HUES48 (cell line): Measurements from ENCODE around the gene KRTAP5-9.
"Not testable (repeated sequence)": the region's sequence is repeated elsewhere in the genome, so short reads cannot be mapped to it uniquely, and the experiment has no call there.

Source experiments
- H3K27ac ChIP-seq: one replicate; pipeline ENCODE4 v1.7.0; 2013; ENCODE audit warnings: low read depth, low read length, inconsistent platforms
- H3K27me3 ChIP-seq: 2 replicates; pipeline ENCODE4 v1.6.1; 2013; ENCODE audit warnings: mild to moderate bottlenecking, low read length; ENCODE audit not compliant: control insufficient read depth, insufficient read depth
- H3K36me3 ChIP-seq: 2 replicates; pipeline ENCODE4 v1.6.1; 2013; ENCODE audit warnings: low read length; ENCODE audit not compliant: control insufficient read depth, insufficient read depth
- H3K4me1 ChIP-seq: 2 replicates; pipeline ENCODE4 v1.6.1; 2013; ENCODE audit warnings: mild to moderate bottlenecking, low read length; ENCODE audit not compliant: control insufficient read depth, insufficient read depth
- H3K4me3 ChIP-seq: 2 replicates; pipeline ENCODE4 v1.5.1; 2013; ENCODE audit warnings: mild to moderate bottlenecking, low read depth, low read length
- H3K9ac ChIP-seq: 2 replicates; pipeline ENCODE4 v1.6.1; 2013; ENCODE audit warnings: mild to moderate bottlenecking, low read depth, low read length, moderate library complexity
- H3K9me3 ChIP-seq: 2 replicates; pipeline ENCODE4 v1.6.1; 2013; ENCODE audit warnings: low read length; ENCODE audit not compliant: control insufficient read depth, insufficient read depth

KRTAP5-9 gene

DNA sequence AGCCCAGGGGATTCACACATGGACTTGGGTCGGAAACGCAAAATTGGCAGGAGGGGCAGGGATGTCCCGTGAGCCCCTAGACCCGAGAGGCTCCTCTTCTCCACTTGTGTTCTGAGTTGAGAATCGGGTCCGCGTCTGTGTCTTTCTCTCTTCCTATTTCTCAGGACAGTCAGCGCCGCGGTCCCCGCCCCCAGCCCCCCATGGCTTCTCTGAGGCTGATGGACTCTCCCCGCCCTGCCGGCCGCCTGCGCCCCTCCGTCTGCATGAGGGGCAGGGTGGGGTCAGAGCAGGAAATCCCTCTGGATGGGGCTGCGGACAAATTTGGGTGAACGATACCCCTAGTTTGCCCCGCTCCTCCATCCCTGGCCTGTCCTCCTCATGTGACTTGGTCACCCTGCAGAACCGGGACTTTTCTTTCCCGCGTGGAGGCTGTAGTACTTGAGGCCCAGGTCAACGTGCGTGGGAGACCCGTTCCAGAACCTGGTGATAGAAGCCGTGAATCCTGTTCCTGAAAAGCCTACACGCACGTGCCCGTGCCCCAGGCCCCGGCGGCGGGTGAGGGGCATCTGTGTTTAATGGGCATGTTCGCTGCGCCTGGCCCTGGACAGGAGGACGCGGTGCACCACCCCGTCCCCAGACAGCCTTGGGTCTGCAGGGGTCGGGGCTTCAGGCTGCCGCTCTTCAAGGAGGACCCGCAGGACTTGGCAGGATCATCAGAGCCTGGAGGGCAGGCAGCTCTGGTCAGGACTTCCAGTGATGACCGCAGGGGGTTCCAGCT, 28.7 kb downstream of the KRTAP5-9 start:
- H3K9ac ChIP-seq, H3K36me3 ChIP-seq, H3K27me3 ChIP-seq, H3K27ac ChIP-seq, H3K9me3 ChIP-seq, H3K4me1 ChIP-seq, H3K4me3 ChIP-seq: not testable (repeated sequence)

DNA sequence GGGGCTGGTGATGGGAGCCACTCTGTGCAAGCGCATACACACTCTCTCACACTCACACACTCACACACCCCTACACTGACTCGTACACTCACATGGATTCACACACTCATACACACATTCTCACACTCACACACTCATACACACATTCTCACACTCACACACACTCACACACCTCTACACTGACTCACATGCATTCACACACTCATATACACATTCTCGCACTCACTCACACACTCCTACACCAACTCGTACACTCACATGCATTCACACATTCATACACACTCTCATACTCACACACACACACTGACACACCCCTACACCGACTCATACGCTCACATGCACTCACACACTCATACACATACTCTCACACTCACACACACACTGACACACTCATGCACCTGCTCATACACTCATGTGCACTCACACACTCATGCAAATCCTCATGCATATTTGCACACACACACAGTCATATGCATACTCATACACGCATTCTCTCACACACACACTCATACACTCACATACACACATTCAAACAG, 29.3 kb downstream of the KRTAP5-9 start:
- Histone ChIP-seq H3K27me3 (no peaks in the 10 kb centered on the region), H3K4me3 (no peak overlapping the region), H3K9me3 (no peaks in the 10 kb centered on the region), H3K9ac (no peak overlapping the region), H3K27ac (no peak overlapping the region), H3K36me3 (no peaks in the 10 kb centered on the region), H3K4me1 (no peaks in the 10 kb centered on the region)

DNA sequence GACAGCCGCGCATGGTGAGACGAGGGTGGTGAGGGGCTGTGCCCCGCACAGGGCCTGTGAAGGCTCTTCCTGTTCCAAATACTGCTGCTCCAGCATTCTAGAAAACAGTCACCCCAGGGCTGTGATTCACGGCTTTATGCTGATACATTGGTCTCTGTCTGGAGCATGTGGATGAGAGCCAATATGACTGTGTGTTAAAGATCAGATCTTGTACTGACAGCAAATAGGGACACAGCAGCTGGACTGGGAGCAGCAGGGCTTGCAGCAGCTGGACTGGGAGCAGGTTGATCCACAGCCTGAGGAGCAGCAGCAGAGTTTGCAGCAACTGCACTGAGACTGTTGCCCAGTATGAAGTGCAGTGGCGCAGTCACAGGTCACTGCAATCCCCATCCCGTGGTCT, 31.3 kb downstream of the KRTAP5-9 start:
- H3K27ac ChIP-seq, result not testable (repeated sequence)

DNA sequence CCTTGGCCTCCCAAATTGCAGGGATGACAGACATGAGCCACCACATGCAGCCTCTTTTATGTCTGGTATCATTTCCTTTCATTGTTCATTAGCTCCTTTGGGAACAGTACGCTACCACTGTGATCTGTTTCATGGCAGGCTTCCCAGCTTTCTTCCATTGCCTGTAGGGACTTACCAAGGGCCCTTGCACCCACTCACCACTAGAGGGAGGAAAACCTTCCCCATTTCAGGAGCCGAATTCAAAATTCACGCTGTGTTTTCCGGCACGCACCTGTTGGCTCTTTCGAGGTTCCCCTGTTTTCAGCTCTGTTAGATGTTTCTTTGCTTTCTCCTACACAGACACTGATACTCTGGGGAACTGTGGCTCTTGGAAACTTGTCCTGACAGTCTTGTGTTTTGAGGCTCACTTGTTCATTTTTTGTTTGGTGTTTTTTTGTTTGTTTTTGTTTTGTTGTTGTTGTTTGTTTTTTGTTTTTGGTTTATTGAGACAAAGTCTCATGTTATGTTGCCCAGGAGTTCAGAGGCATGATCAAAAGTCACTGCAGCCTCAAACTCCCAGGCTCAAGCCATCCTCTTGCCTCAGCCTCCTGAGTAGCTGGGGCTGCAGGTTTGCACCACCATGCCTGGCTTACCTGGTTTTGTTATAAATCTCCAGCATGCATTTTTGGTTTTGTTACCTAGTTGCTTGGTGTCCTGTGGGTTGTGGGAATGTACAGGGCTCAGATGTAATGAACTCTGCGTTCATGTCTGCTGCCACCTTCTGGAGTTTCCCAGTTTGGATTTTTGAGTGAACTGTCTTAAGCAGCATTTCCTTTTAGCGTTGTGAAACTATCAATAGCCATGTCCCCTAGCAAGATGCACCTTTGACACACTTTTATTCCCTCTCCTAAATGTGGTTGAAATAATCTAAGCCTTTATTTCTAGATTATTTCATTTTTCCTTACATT, 32.1 kb downstream of the KRTAP5-9 start:
- Histone ChIP-seq H3K9ac (no peak overlapping the region), H3K4me3 (no peak overlapping the region), H3K27ac (no peak overlapping the region), H3K36me3 (no peaks in the 10 kb centered on the region), H3K9me3 (no peaks in the 10 kb centered on the region), H3K4me1 (no peaks in the 10 kb centered on the region), H3K27me3 (no peaks in the 10 kb centered on the region)

More for the DNA sequence above, 31.3 kb downstream of the KRTAP5-9 start:
- H3K4me1 ChIP-seq, H3K27me3 ChIP-seq, H3K4me3 ChIP-seq, H3K9me3 ChIP-seq, H3K36me3 ChIP-seq, H3K9ac ChIP-seq: not testable (repeated sequence)

DNA sequence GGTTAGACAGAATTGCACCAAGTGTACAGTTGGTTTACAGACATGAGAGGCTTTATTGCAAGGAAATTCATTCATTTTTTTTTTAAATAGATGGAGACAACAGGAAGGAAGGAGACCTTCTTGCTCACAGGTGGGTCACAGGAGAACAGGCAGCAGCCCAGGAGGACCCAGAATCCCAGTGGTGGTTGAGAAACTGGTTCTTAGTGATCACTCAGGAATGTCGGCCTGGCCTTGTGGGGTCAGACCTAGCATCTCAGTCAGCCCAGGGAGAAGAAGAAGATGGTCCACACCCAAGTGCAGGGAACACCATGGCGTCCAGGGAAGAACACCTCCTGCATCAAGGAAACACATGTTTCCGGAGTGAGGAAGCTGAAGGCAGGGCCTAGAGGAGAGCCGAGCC, 33.6 kb downstream of the KRTAP5-9 start:
- Histone ChIP-seq H3K27me3 (no peaks in the 10 kb centered on the region), H3K9me3 (no peaks in the 10 kb centered on the region), H3K4me1 (no peaks in the 10 kb centered on the region), H3K36me3 (no peaks in the 10 kb centered on the region), H3K4me3 (no peak overlapping the region), H3K9ac (no peak overlapping the region), H3K27ac (no peak overlapping the region)

DNA sequence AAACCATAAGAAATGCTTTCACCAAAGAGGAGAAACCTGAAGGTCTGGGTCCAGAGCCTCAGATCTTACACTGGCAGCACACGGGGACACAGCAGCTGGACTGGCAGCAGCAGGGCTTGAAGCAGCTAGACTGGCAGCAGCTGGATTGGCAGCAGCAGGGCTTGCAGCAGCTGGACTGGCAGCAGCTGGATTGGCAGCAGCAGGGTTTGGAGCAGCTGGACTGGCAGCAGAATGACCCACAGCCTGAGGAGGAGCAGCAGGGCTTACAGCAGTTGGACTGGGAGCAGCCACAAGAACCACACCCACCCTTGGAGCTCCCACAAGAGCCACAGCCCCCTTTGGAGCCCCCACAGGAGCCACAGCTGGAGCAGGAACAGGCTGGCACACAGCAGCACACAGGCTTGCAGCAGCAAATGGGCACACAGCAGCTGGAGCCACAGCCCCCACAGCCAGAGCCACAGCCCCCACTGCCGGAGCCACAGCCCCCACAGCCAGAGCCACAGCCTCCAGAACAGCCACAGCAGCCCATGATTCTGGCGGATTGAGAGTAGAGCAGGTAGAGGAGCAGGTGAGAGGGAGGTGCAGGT, 34.2 kb downstream of the KRTAP5-9 start, which contains the start of gene KRTAP5-11:
KRTAP5-11 (minus strand) TSS at position 567 of the 587 bp plus-strand sequence; CDS start at position 529, 38 bp downstream.
- no peak within 1 kb of the TSS for H3K27ac ChIP-seq
- H3K36me3 ChIP-seq, result no peaks in the 10 kb centered on the region
- H3K27me3 ChIP-seq, result no peaks in the 10 kb centered on the region
- H3K4me1 ChIP-seq, result no peaks in the 10 kb centered on the region
- H3K9ac ChIP-seq, result no peak within 1 kb of the TSS
- no peaks in the 10 kb centered on the region for H3K9me3 ChIP-seq
- H3K4me3 ChIP-seq, result no peak within 1 kb of the TSS

DNA sequence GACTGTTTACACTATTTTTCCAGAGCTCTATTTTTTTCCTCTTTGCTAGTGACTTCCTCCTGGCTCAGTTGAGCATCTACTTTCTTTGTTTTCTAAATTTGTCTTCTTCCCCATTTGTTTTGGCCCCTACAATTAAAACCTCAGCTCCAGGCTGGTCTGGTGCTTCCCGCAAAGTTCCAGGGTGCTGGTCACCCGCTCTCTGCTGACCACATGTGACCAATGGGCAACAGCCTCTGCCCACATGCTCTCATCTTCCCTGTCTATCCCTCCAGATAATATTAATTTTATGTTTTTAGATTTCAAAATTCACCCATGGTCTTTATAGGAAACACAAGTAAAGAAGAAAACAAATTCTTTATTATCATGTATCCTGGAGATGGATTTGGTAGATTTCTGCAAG, 34.7 kb downstream of the KRTAP5-9 start:
- not testable (repeated sequence) for H3K36me3 ChIP-seq, H3K4me3 ChIP-seq, H3K9ac ChIP-seq, H3K9me3 ChIP-seq, H3K27me3 ChIP-seq, H3K27ac ChIP-seq, H3K4me1 ChIP-seq

DNA sequence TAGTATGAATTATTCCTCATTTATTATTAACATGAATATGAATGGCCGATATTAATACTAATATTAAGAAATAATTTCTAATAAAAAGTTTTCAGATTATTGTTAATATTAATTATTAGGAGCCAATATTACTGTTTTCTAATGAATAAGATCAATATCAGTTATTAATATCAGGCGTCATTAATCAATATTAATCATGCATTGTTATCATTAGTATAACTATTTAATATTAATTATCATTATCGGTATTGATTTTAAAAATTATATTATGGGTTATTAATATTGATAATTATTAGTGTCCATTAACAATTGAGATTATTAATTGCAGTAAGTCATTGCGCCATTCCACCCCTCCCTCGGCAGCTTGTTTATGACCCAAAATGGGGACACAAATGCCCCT, 37.5 kb downstream of the KRTAP5-9 start:
- H3K9me3 ChIP-seq, H3K36me3 ChIP-seq, H3K27ac ChIP-seq, H3K9ac ChIP-seq, H3K27me3 ChIP-seq, H3K4me1 ChIP-seq, H3K4me3 ChIP-seq: not testable (repeated sequence)

DNA sequence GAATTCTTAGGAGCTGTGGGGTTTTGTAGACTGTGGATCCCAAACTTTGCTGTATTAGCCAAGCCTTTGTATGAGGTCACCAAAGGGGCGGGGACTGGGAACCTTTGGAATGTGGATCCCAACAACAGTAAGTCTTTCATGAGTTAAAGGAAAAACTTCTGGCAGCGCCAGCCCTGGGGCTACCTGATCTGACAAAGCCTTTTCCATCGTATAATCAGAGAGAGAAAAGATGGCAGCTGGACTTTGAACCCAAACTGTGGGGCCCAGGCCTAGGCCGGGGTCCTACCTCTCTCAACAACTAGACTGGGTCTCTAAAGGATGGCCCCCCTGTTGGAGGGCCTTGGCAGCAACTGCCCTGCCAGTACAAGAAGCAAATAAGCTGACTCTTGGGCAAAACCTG, 40.1 kb downstream of the KRTAP5-9 start:
- H3K9me3 ChIP-seq, H3K4me1 ChIP-seq, H3K27me3 ChIP-seq, H3K4me3 ChIP-seq, H3K9ac ChIP-seq, H3K36me3 ChIP-seq: not testable (repeated sequence)
- H3K27ac ChIP-seq, result peak overlapping the region; percentile 35

DNA sequence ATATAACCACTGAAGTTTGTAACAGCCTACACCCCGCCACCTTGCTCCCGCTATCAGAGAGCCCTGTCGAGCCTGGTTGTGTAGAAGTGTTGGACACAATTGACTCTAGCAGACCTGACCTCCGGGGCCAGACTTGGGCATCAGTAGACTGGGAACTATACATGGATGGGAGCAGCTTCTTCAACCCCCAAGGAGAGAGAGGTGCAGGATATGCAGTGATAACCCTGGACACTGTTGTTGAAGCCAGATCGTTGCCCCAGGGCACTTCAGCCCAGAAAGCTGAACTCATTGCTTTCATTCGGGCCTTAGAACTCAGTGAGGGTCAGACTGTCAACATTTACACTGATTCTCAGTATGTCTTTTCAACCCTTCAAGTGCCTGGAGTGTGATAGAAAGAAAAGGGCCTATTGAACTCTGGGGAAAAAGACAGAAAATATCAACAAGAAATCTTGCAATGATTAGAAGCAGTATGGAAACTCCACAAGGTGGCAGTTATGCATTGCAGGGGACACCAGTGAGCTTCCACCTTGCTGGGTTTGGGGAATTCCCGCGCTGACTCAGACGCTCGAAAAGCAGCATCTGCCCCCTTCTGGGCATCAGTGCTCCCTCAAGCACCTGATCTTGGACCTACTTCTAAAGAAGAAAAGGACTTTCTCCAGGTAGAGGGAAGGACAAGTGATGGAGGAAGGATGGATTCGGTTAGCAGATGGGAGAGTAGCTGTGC, 40.8 kb downstream of the KRTAP5-9 start:
- not testable (repeated sequence) for H3K9me3 ChIP-seq, H3K27me3 ChIP-seq, H3K4me1 ChIP-seq, H3K9ac ChIP-seq, H3K36me3 ChIP-seq, H3K4me3 ChIP-seq
- peak overlapping the region; percentile 35 for H3K27ac ChIP-seq
